22Rv1 (cell line): ENCODE measurements around the gene RALGPS2.

ENCODE experiments used
- H3K27ac ChIP-seq: fragments of 450-650 bp; 2 replicates; pipeline ENCODE4 v1.5.1; 2017
- CTCF ChIP-seq: fragments of 450-650 bp; IDR thresholded peaks from 2 replicates; pipeline ENCODE4 v1.5.1; 2017; ENCODE audit warnings: mild to moderate bottlenecking
- ZFX ChIP-seq: fragments of 450-650 bp; IDR thresholded peaks from 2 replicates; pipeline ENCODE4 v1.6.1; 2017; ENCODE audit warnings: antibody characterized with exemption, borderline replicate concordance

Gene RALGPS2

DNA sequence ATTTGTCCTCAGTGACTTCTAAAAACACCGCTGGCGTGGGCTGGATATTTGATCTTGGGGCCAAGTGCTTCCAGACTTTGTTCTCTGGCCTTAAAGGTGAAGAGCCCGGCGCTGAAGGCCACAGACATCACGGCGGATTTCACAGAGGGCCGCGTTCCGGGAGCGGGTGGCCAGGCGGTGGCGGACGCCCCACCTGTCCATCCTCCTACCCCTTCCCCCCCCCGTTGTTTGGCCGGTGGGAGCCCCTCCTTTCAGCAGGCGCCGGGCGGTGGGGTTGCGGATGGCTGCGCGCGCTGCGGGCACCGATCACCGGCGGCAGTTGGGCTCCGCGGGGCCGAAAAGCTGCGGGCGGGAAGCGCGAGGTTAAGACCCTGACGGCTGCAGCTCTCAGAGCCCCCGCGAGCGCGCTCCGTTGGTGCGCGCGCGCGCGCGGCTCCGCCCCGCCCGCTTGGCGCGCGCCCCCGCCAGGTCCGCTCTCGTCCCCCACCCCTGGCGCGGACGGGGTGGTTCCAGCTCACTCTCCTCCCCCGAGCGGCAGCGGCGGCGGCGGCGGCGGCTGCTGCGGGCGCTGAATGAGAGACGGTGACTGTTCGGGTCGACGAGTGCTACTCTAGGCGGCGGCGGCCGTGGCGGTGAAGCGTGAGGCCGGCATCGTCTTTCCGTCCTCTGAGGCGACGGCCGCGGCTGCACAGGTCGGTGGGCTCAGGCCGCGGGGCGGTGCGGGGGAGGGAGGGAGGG lies at the start of gene RALGPS2:
RALGPS2 (plus strand) TSS at position 517 of the 738 bp plus-strand sequence. CDS start 51,521 bp downstream, outside the sequence.
- H3K27ac ChIP-seq = peak within 1 kb of the TSS; percentile 96
- TF ChIP-seq CTCF (no peak), ZFX (no peak)

DNA sequence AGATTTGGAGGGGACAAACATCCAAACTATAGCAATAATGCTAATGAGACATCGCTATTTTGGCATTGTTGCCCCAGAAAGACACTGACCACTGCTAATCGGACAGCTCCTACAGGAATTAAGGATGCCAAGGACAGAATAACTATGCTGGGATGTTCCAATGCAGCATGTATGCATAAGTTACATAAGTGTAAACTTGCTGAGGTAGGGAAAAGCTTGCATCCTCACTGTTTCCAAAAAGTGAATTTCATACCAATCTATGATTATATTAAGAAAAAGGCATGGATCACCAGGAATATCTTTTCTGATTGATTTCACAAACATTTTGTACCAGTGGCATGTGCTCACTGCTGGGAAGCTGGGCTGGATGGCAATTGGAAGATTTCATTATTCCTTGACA lies 45.8 kb upstream of the RALGPS2 start:
- TF ChIP-seq ZFX (no peak), CTCF (no peak)
- H3K27ac ChIP-seq = no peak overlapping the region

- TF ChIP-seq ZFX (no peak), CTCF (no peak)
- H3K27ac ChIP-seq = no peak overlapping the region
Observed at GRCh38 chr1:178682429-178682828, 42.6 kb upstream of the RALGPS2 start.

DNA sequence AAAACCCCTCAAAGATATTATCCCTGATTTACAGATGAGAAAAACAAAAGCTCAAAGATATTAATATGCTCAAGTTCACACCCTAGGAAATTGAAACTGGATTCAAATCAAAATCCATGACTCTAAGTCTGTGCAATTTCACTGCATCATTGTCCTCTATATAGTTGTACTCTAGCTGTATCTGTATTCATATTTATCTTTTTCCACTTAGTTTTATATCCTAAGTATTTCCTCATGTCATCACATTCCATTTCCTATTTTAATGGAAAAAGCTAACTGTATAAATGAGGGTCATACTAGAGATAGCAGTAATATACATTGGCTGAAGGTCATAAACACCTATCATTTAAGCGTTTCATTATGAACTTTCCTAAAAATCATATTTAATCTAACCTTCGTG lies 42.2 kb upstream of the RALGPS2 start:
- TF ChIP-seq CTCF = no peak
- TF ChIP-seq ZFX = no peak
- H3K27ac ChIP-seq = no peak overlapping the region

DNA sequence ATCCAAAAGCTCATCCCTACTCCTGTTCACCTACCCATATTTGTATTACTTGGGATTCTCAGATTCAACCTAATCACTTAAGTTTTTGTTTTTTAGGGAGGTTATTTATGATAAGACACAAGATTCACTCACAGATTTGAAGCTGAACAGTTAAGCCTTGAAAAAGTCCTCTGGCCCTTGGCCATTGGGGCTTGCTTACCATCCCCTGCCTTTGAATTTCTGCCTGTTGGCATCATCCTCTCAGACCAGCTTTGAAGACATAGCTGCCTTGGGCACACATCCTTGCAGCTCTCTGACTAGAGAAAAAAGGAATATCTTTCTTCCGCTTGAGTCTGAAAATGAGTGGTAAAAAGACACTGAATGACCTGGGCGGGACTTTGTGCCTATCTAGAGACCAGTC lies 41.8 kb upstream of the RALGPS2 start:
- H3K27ac ChIP-seq = no peak overlapping the region
- TF ChIP-seq CTCF = no peak
- no peak for TF ChIP-seq ZFX

DNA sequence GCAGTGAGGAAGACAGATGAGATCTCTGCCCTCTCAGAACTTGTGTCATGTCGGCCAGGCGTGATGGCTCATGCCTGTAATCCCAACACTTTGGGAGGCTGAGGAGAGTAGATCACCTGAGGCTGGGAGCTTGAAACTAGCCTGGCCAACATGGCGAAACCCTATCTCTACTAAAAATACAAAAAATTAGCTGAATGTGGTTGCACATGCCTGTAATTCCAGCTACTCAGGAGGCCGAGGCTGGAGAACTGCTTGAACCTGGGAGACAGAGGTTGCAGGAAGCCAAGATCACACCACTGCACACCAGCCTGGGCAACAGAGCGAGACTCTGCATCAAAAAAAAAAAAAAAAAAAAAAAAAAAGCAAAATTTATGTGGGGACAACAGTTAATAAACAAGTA lies 40.9 kb upstream of the RALGPS2 start:
- no peak overlapping the region for H3K27ac ChIP-seq
- TF ChIP-seq ZFX = no peak
- TF ChIP-seq CTCF = no peak

DNA sequence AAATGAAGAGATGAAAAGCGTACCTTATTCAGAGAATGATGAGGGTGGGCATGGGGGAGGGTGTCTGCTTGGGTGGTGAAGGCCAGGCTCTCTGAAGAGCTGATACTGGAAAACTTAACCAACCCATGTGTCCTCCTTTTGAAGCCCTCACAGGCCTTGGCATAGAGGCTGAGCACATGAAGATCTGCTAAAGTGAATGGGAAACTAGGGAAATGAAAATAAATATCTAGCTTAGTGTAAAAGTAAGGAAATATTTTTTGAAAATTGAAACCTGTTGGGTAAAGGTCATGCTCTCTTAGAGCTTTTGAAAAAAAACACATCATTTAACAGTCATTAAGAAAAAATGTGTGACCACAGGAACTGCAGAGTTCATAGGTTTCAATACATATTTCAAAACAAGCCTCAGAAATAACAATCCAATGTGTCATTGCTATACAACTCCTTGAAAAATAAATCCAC lies 40.5 kb upstream of the RALGPS2 start:
- TF ChIP-seq CTCF = no peak
- TF ChIP-seq ZFX = no peak
- no peak overlapping the region for H3K27ac ChIP-seq
